Measurements from ENCODE around the gene RBBP8. TPM values are rescaled to one million over a fixed set of nuclear protein-coding genes. Genes with fewer than 3 reads are reported as not detected.

RBBP8 gene
- total and polyA plus RNA-seq, 2 donors (not counting 3 experiments of a cell fraction or from before 2014, with no cell fraction given) = 3.0 to 13.5 TPM

DNA sequence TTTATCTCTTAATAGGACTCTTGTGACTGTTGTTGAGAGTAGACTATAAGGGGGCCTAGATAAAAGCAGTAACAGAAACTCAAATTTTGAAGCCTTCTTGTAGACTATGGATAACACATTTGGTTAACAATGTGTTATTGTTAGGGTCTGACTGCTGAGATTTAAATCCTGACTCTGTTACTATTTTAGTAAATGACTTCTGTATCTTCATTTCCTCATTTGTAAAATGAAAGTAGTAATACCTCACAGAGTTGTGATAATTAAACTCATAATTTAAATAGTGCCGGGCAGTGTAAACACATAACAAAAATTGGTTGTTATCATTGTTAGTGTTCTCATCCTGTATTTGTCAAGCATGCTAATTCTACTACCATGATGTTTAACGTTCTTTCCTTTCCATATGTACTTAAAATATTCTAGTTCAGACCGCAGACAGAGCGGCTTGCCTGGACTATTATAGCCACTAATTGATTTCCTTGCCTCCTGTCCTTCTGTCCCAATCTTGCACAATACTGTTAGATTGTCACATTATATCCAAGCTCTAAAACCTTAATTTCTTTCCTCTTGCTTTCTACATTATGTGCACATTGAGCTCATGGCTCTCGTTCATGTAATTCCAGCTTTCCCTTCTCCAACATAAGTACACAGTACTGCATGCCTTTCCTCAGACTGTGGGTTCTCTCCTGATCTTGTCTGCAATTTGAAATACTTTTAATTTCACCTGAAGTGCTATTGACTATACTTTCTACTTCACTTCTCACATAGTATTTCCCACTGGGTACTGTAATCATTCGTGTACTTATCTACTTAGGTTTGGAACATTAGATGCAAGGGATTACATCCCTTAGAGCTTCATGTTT is 48.4 kb downstream of the RBBP8 start:
- Histone ChIP-seq H3K4me2 (ENCODE audit: insufficient read depth, low read length) (no peak overlapping the region), H3K27me3 (ENCODE audit: control insufficient read depth in 2 of 2, insufficient read depth in 2 of 2, low read length in 2 of 2) (no peaks in the 10 kb centered on the region), H3K36me3 (ENCODE audit: control insufficient read depth in 2 of 2, extremely low read depth in 1 of 2, insufficient read depth in 2 of 2, low read length in 2 of 2) (peaks cover 0 to 4% of the 10 kb centered on the region in 2 experiments), H3K4me3 (replicated peaks in 1 of 3; ENCODE audit: insufficient read depth in 1 of 3, low read depth in 1 of 3, low read length in 3 of 3) (no peak overlapping the region), H3K9me1 (replicated peaks; ENCODE audit: control insufficient read depth, extremely low read depth, insufficient read depth, low read length) (no peaks in the 10 kb centered on the region), H3K4me1 (ENCODE audit: control insufficient read depth, extremely low read depth, insufficient read depth, low read length) (peaks cover 12% of the 10 kb centered on the region), H3K79me2 (ENCODE audit: control insufficient read depth, insufficient read depth, low read length) (no peaks in the 10 kb centered on the region), H4K20me1 (replicated peaks; ENCODE audit: control insufficient read depth, extremely low read depth, insufficient read depth, low read length) (peaks cover 2% of the 10 kb centered on the region), H3K27ac (ENCODE audit: insufficient read depth, low read depth, low read length) (no peak overlapping the region), H2AFZ (ENCODE audit: low read depth, low read length) (no peak overlapping the region), H3K9ac (replicated peaks; ENCODE audit: extremely low read depth, insufficient read depth, low read length) (no peak overlapping the region), H3K9me3 (replicated peaks; ENCODE audit: control insufficient read depth, insufficient read depth, low read length) (no peaks in the 10 kb centered on the region)
- ChIA-PET POLR2A (no interaction called here), CTCF (interaction anchor here (2.0 to 5.3 kb wide), 10 partner anchors 10 to 181 kb away, joined by 8 to 219 read pairs (median 43); partner anchors contain the start of gene RBBP8)
- intact Hi-C loops (cut with micrococcal nuclease) = loop anchor here (10.0 kb wide), 1 partner anchor 1087 kb away; no protein-coding TSS in a partner anchor
- dilution Hi-C loops (cut with MboI; ENCODE audit: extremely low pct_ligation_motif_present, low sequenced_read_pairs) = no loop called here
- TF ChIP-seq GATA2 (IDR thresholded peaks at IDR 0.05; ENCODE audit: insufficient read depth, insufficient read length, low read depth, low read length) (no peak), POLR2A (IDR thresholded peaks at IDR 0.05; ENCODE audit: low read depth, low read length) (no peak), POLR2AphosphoS5 (IDR thresholded peaks at IDR 0.05; ENCODE audit: insufficient read depth, low read depth, low read length) (no peak), JUN (IDR thresholded peaks at IDR 0.05; ENCODE audit: borderline replicate concordance, insufficient read depth, insufficient read length, low read depth) (no peak), MYC (IDR thresholded peaks at IDR 0.05; ENCODE audit: low read depth, low read length) (no peak), FOS (IDR thresholded peaks at IDR 0.05; ENCODE audit: borderline replicate concordance, insufficient read depth, low read length) (no peak)
- TF ChIP-seq, protein P1, sequence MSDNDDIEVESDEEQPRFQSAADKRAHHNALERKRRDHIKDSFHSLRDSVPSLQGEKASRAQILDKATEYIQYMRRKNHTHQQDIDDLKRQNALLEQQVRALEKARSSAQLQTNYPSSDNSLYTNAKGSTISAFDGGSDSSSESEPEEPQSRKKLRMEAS (IDR thresholded peaks at IDR 0.05; ENCODE audit: insufficient read depth, insufficient read length) = no peak
- TF ChIP-seq, protein P2, sequence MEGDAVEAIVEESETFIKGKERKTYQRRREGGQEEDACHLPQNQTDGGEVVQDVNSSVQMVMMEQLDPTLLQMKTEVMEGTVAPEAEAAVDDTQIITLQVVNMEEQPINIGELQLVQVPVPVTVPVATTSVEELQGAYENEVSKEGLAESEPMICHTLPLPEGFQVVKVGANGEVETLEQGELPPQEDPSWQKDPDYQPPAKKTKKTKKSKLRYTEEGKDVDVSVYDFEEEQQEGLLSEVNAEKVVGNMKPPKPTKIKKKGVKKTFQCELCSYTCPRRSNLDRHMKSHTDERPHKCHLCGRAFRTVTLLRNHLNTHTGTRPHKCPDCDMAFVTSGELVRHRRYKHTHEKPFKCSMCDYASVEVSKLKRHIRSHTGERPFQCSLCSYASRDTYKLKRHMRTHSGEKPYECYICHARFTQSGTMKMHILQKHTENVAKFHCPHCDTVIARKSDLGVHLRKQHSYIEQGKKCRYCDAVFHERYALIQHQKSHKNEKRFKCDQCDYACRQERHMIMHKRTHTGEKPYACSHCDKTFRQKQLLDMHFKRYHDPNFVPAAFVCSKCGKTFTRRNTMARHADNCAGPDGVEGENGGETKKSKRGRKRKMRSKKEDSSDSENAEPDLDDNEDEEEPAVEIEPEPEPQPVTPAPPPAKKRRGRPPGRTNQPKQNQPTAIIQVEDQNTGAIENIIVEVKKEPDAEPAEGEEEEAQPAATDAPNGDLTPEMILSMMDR (IDR thresholded peaks at IDR 0.05; ENCODE audit: extremely low read depth in 1 of 2, insufficient read depth in 1 of 2, low read depth in 1 of 2, low read length in 2 of 2) = no peak
- DNase-seq (ENCODE audit: low read depth, low spot score) = no peak
- FAIRE-seq = no peak
- no TSS peak for BruUV-seq (replicated peaks)
